Stomach (tissue), 4 donors: Measurements from ENCODE around the gene CKB.

ENCODE experiments used
- CTCF ChIP-seq, 7 experiments: fragments of 450-650 bp in 4 of 7; fragments of 200-600 bp in 3 of 7; sonication (generic) in 3 of 7; IDR thresholded peaks; one replicate each; pipeline ENCODE4 v1.5.1; 2016 to 2019; ENCODE audit warnings: antibody characterized with exemption in 7 of 7, control low read depth in 2 of 7, mild to moderate bottlenecking in 1 of 7
- POLR2A ChIP-seq, 4 donors: fragments of 450-650 bp; IDR thresholded peaks; one replicate each; pipeline ENCODE4 v1.6.1; 2016; ENCODE audit warnings: antibody characterized with exemption in 4 of 4, control low read depth in 2 of 4, mild to moderate bottlenecking in 1 of 4, moderate library complexity in 1 of 4

GRCh38 chr14:103568952-103569351 is 46.3 kb upstream of the CKB start:
- no peak for TF ChIP-seq CTCF (IDR thresholded peaks at IDR 0.05)
- TF ChIP-seq POLR2A (IDR thresholded peaks at IDR 0.05): no peak
